SK-N-SH treated with all-trans-retinoic acid at 6 μM for 48 hours (cell line): Measurements from ENCODE around the gene SLC35E3.
A peak's percentile ranks its signal among the peaks of the same experiment; 100 is the strongest.
"Not testable (repeated sequence)": the region's sequence is repeated elsewhere in the genome, so short reads cannot be mapped to it uniquely, and the experiment has no call there.

Experiments used
- ATAC-seq: fragments of 200-7000 bp; cut with Tn5 transposase; 3 replicates; pipeline ENCODE4 v1.9.1; 2020; ENCODE audit warnings: mild to moderate bottlenecking, moderate library complexity
- ARNTL ChIP-seq: fragments of 450-650 bp; formaldehyde crosslinking; IDR thresholded peaks from 2 replicates; pipeline ENCODE4 v1.5.0; 2020; ENCODE audit warnings: low read depth, mild to moderate bottlenecking, moderate library complexity, borderline replicate concordance
- BACH2 ChIP-seq: fragments of 250-450 bp; sonication (Bioruptor Pico); IDR thresholded peaks from 2 replicates; pipeline ENCODE4 v1.9.0; 2021; ENCODE audit warnings: mild to moderate bottlenecking, borderline replicate concordance
- CSDC2 ChIP-seq: fragments of 250-450 bp; sonication (Bioruptor Pico); IDR thresholded peaks from 2 replicates; pipeline ENCODE4 v1.5.0; 2020; ENCODE audit warnings: mild to moderate bottlenecking, moderate library complexity
- ESRRG ChIP-seq: fragments of 250-450 bp; sonication (Bioruptor Pico); IDR thresholded peaks from 2 replicates; pipeline ENCODE4 v1.6.1; 2021; ENCODE audit warnings: mild to moderate bottlenecking
- GLIS3 ChIP-seq: fragments of 250-450 bp; sonication (Bioruptor Pico); IDR thresholded peaks from 2 replicates; pipeline ENCODE4 v1.5.0; 2020; ENCODE audit warnings: mild to moderate bottlenecking, moderate library complexity
- ISL1 ChIP-seq: fragments of 250-450 bp; sonication (Bioruptor Pico); IDR thresholded peaks from 2 replicates; pipeline ENCODE4 v2.1.2; 2022; ENCODE audit warnings: mild to moderate bottlenecking, moderate library complexity
- OSR1 ChIP-seq: fragments of 250-450 bp; sonication (Bioruptor Pico); IDR thresholded peaks from 2 replicates; pipeline ENCODE4 v1.8.0; 2022; ENCODE audit warnings: moderate library complexity, mild to moderate bottlenecking, inconsistent platforms
- PATZ1 ChIP-seq: fragments of 250-450 bp; sonication (Bioruptor Pico); IDR thresholded peaks from 2 replicates; pipeline ENCODE4 v1.8.0; 2020; ENCODE audit warnings: mild to moderate bottlenecking, moderate library complexity, borderline replicate concordance
- PPARA ChIP-seq: fragments of 250-450 bp; sonication (Bioruptor Pico); IDR thresholded peaks from 2 replicates; pipeline ENCODE4 v1.5.0; 2020; ENCODE audit warnings: mild to moderate bottlenecking, borderline replicate concordance
- RARB ChIP-seq: fragments of 250-450 bp; sonication (Bioruptor Pico); IDR thresholded peaks from 2 replicates; pipeline ENCODE4 v1.8.0; 2021; ENCODE audit warnings: mild to moderate bottlenecking, moderate library complexity
- SNAI2 ChIP-seq: fragments of 250-450 bp; sonication (Bioruptor Pico); IDR thresholded peaks from 2 replicates; pipeline ENCODE4 v1.5.0; 2020; ENCODE audit warnings: mild to moderate bottlenecking, moderate library complexity
- TCF4 ChIP-seq: fragments of 250-450 bp; sonication (Bioruptor Pico); IDR thresholded peaks from 2 replicates; pipeline ENCODE4 v1.8.0; 2021; ENCODE audit warnings: mild to moderate bottlenecking, moderate library complexity, borderline replicate concordance
- TOX ChIP-seq: fragments of 250-450 bp; sonication (Bioruptor Pico); IDR thresholded peaks from 2 replicates; pipeline ENCODE4 v1.8.0; 2021; ENCODE audit warnings: mild to moderate bottlenecking, moderate library complexity, borderline replicate concordance
- ZC3H10 ChIP-seq: fragments of 250-450 bp; sonication (Bioruptor Pico); IDR thresholded peaks from 2 replicates; pipeline ENCODE4 v1.5.1; 2021; ENCODE audit warnings: mild to moderate bottlenecking, moderate library complexity
- ZFP3 ChIP-seq: fragments of 250-450 bp; sonication (Bioruptor Pico); IDR thresholded peaks from 2 replicates; pipeline ENCODE4 v1.5.0; 2020; ENCODE audit warnings: mild to moderate bottlenecking, moderate library complexity
- ZFP30 ChIP-seq: fragments of 450-650 bp; formaldehyde crosslinking; IDR thresholded peaks from 2 replicates; pipeline ENCODE4 v1.5.0; 2022; ENCODE audit warnings: mild to moderate bottlenecking, moderate library complexity
- ZNF70 ChIP-seq: fragments of 450-650 bp; formaldehyde crosslinking; IDR thresholded peaks from 2 replicates; pipeline ENCODE4 v1.5.0; 2020; ENCODE audit warnings: mild to moderate bottlenecking, moderate library complexity
- ZNF8 ChIP-seq: fragments of 450-650 bp; formaldehyde crosslinking; IDR thresholded peaks from 2 replicates; pipeline ENCODE4 v1.5.0; 2020; ENCODE audit warnings: mild to moderate bottlenecking, moderate library complexity
- TF ChIP-seq, protein P1 (sequence below): fragments of 250-450 bp; sonication (Bioruptor Pico); IDR thresholded peaks from 2 replicates; pipeline ENCODE4 v1.8.0; 2021; ENCODE audit warnings: low read depth, mild to moderate bottlenecking, moderate library complexity, borderline replicate concordance
- TF ChIP-seq, protein P2 (sequence below): fragments of 250-450 bp; sonication (Bioruptor Pico); IDR thresholded peaks from 2 replicates; pipeline ENCODE4 v1.5.1; 2021; ENCODE audit warnings: mild to moderate bottlenecking, moderate library complexity
- TF ChIP-seq, protein P3 (sequence below): fragments of 250-450 bp; sonication (Bioruptor Pico); IDR thresholded peaks from 2 replicates; pipeline ENCODE4 v1.5.0; 2020; ENCODE audit warnings: mild to moderate bottlenecking, moderate library complexity

SLC35E3 gene

DNA sequence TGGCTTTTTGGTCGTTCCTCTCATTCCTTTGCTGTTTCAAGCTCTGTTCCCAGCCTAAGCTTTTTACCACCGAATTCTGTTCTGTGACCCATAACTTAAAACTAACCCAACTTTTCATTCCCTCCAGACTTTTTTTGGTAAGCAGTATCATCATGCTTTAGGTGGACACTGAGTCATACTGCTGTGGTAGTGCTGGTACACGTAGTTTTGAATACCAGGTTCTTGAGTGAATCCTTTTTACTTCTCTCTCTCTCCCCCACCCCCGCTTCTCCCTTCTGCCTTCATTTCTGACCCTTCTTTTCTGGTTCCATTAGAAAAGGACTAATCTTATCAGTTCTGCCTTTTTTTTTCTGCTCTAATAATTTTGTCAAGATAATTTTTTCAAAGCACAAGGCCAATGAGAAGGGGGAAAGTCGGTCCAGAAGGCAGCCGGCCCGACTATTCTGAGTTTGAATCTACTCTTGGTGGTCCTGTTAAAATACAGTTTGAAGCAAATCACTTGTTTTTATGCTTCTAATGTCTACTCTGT, 59.7 kb downstream of the SLC35E3 start:
- ATAC-seq: no peak
- TF ChIP-seq, protein P1, sequence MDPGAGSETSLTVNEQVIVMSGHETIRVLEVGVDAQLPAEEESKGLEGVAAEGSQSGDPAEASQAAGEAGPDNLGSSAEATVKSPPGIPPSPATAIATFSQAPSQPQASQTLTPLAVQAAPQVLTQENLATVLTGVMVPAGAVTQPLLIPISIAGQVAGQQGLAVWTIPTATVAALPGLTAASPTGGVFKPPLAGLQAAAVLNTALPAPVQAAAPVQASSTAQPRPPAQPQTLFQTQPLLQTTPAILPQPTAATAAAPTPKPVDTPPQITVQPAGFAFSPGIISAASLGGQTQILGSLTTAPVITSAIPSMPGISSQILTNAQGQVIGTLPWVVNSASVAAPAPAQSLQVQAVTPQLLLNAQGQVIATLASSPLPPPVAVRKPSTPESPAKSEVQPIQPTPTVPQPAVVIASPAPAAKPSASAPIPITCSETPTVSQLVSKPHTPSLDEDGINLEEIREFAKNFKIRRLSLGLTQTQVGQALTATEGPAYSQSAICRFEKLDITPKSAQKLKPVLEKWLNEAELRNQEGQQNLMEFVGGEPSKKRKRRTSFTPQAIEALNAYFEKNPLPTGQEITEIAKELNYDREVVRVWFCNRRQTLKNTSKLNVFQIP (CRISPR knock-in tag): no peak
- TF ChIP-seq ZC3H10 (CRISPR knock-in tag): no peak
- TF ChIP-seq ESRRG (CRISPR knock-in tag): no peak
- TF ChIP-seq TCF4 (CRISPR knock-in tag): no peak
- TF ChIP-seq ZNF70 (CRISPR knock-in tag): no peak
- TF ChIP-seq ZFP3 (CRISPR knock-in tag): no peak
- no peak for TF ChIP-seq ARNTL

DNA sequence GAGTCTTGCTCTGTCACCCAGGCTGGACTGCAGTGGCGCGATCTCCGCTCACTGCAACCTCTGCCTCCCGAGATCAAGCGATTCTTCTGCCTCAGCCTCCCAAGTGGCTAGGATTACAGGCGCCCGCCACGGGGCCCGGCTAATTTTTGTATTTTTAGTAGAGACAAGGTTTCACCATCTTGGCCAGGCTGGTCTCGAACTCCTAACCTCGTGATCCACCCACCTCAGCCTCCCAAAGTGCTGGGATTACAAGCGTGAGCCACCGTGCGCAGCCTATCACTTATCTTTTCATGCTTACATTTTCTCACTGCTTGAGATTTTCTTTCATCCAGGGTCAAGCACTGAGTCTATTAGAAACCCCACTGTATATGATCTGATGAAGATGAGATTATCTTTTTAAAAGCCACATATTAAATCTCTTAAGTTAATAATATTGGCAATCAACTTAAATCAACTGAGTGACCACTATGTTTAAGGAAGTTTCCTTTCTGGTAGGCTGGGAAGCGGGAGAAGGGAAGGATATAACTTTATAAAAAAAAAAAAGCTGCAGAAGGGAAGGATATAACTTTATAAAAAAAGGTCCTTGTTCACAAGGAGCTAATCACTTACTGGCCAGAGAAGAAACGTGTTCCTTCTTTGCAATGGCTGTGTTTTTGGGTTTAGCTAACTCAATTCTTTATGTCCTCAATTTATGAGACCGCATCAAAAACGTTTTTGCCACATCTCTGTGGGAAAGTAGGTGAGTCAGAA, 60.7 kb downstream of the SLC35E3 start:
- TF ChIP-seq RARB (no peak), ISL1 (no peak), ZFP30 (CRISPR knock-in tag) (no peak), SNAI2 (CRISPR knock-in tag) (no peak), GLIS3 (CRISPR knock-in tag) (no peak), PATZ1 (no peak), TOX (CRISPR knock-in tag) (no peak), ARNTL (no peak), ZC3H10 (CRISPR knock-in tag) (no peak), OSR1 (CRISPR knock-in tag) (no peak), PPARA (CRISPR knock-in tag) (no peak)
- TF ChIP-seq, protein P2, sequence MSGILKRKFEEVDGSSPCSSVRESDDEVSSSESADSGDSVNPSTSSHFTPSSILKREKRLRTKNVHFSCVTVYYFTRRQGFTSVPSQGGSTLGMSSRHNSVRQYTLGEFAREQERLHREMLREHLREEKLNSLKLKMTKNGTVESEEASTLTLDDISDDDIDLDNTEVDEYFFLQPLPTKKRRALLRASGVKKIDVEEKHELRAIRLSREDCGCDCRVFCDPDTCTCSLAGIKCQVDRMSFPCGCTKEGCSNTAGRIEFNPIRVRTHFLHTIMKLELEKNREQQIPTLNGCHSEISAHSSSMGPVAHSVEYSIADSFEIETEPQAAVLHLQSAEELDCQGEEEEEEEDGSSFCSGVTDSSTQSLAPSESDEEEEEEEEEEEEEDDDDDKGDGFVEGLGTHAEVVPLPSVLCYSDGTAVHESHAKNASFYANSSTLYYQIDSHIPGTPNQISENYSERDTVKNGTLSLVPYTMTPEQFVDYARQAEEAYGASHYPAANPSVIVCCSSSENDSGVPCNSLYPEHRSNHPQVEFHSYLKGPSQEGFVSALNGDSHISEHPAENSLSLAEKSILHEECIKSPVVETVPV (CRISPR knock-in tag): no peak
- TF ChIP-seq, protein P1 (CRISPR knock-in tag): no peak
- ATAC-seq: no peak

- not testable (repeated sequence) for ATAC-seq
These were observed 61.2 kb downstream of the SLC35E3 start for GRCh38 chr12:68807274-68807575.

GRCh38 chr12:68807576-68808387, 61.8 kb downstream of the SLC35E3 start, which contains the start of gene MDM2:
Gene MDM2, plus strand, starts transcription at chr12:68808177. Its CDS starts 301 bp downstream, at chr12:68808478.
- ATAC-seq: peak; percentile 89
- no peak for TF ChIP-seq TCF4 (CRISPR knock-in tag)
- TF ChIP-seq PPARA (CRISPR knock-in tag): no peak
- TF ChIP-seq SNAI2 (CRISPR knock-in tag): no peak
- TF ChIP-seq OSR1 (CRISPR knock-in tag): no peak
- TF ChIP-seq CSDC2 (CRISPR knock-in tag): peak; percentile 35; the same call in 1 of the 2 replicates
- no peak for TF ChIP-seq BACH2
- no peak for TF ChIP-seq ZNF8 (CRISPR knock-in tag)
- TF ChIP-seq, protein P3, sequence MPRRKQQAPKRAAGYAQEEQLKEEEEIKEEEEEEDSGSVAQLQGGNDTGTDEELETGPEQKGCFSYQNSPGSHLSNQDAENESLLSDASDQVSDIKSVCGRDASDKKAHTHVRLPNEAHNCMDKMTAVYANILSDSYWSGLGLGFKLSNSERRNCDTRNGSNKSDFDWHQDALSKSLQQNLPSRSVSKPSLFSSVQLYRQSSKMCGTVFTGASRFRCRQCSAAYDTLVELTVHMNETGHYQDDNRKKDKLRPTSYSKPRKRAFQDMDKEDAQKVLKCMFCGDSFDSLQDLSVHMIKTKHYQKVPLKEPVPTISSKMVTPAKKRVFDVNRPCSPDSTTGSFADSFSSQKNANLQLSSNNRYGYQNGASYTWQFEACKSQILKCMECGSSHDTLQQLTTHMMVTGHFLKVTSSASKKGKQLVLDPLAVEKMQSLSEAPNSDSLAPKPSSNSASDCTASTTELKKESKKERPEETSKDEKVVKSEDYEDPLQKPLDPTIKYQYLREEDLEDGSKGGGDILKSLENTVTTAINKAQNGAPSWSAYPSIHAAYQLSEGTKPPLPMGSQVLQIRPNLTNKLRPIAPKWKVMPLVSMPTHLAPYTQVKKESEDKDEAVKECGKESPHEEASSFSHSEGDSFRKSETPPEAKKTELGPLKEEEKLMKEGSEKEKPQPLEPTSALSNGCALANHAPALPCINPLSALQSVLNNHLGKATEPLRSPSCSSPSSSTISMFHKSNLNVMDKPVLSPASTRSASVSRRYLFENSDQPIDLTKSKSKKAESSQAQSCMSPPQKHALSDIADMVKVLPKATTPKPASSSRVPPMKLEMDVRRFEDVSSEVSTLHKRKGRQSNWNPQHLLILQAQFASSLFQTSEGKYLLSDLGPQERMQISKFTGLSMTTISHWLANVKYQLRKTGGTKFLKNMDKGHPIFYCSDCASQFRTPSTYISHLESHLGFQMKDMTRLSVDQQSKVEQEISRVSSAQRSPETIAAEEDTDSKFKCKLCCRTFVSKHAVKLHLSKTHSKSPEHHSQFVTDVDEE (CRISPR knock-in tag): peak; percentile 68
- TF ChIP-seq PATZ1: peak; percentile 61; the same call in 1 of the 2 replicates
- no peak for TF ChIP-seq RARB
- TF ChIP-seq, protein P2 (CRISPR knock-in tag): no peak
